Keratinocyte (primary cell): ENCODE results near the gene AGR2. TPM values are rescaled to one million over a fixed set of nuclear protein-coding genes. Genes with fewer than 3 reads are reported as not detected.

Experiments used
- DNase-seq: peaks from one replicate; pipeline ENCODE4 v3.0.0-alpha.2; 2011; ENCODE audit warnings: low read depth, missing footprints, low spot score
- FAIRE-seq: peaks from 2 replicates; lab custom pipeline; 2011; peaks lifted over from hg19 to GRCh38; lab: Jason Lieb, UNC
- H2AFZ ChIP-seq: 2 replicates; pipeline ENCODE4 v1.6.0; 2012; ENCODE audit warnings: low read length, control low read depth, inconsistent platforms; ENCODE audit not compliant: control insufficient read depth
- H3K27ac ChIP-seq: 2 replicates; pipeline ENCODE4 v1.5.1; 2011; ENCODE audit warnings: low read length; ENCODE audit not compliant: control insufficient read depth, insufficient read depth
- H3K27me3 ChIP-seq: 3 replicates; pipeline ENCODE4 v1.6.0; 2011; ENCODE audit warnings: low read length; ENCODE audit not compliant: control insufficient read depth, insufficient read depth; ENCODE audit errors: extremely low read depth
- H3K36me3 ChIP-seq, 2 experiments: 2 replicates in 1 of 2; 3 replicates in 1 of 2; pipeline ENCODE4 v1.5.1; 2011; ENCODE audit warnings: low read length in 2 of 2, mild to moderate bottlenecking in 1 of 2; ENCODE audit not compliant: control insufficient read depth in 2 of 2, insufficient read depth in 2 of 2; ENCODE audit errors: extremely low read depth in 1 of 2
- H3K4me1 ChIP-seq: 3 replicates; pipeline ENCODE4 v1.5.1; 2011; ENCODE audit warnings: low read length; ENCODE audit not compliant: control insufficient read depth, insufficient read depth; ENCODE audit errors: extremely low read depth
- H3K4me2 ChIP-seq: 3 replicates; pipeline ENCODE4 v1.6.0; 2011; ENCODE audit warnings: low read depth, low read length; ENCODE audit not compliant: control insufficient read depth, insufficient read depth; ENCODE audit errors: extremely low read depth
- H3K4me3 ChIP-seq, 3 experiments: fragments of 200-600 bp in 1 of 3; sonication (generic) in 1 of 3; 2 replicates in 2 of 3; 3 replicates in 1 of 3; pipeline ENCODE4 v1.5.1; 2011 to 2016; ENCODE audit warnings: low read length in 3 of 3, mild to moderate bottlenecking in 3 of 3, control low read depth in 2 of 3, inconsistent platforms in 1 of 3, low read depth in 1 of 3, mixed read lengths in 1 of 3, mixed run types in 1 of 3, moderate library complexity in 1 of 3; ENCODE audit not compliant: control insufficient read depth in 2 of 3, insufficient read depth in 2 of 3; ENCODE audit errors: extremely low read depth in 1 of 3
- H3K79me2 ChIP-seq: 2 replicates; pipeline ENCODE4 v1.6.0; 2012; ENCODE audit warnings: low read length; ENCODE audit not compliant: control insufficient read depth, insufficient read depth
- H3K9ac ChIP-seq: 3 replicates; pipeline ENCODE4 v1.6.0; 2011; ENCODE audit warnings: low read length; ENCODE audit not compliant: control insufficient read depth, insufficient read depth; ENCODE audit errors: extremely low read depth
- H3K9me1 ChIP-seq: 3 replicates; pipeline ENCODE4 v1.6.0; 2011; ENCODE audit warnings: low read length; ENCODE audit not compliant: control insufficient read depth, insufficient read depth; ENCODE audit errors: extremely low read depth
- H3K9me3 ChIP-seq: 2 replicates; pipeline ENCODE4 v1.5.1; 2012; ENCODE audit warnings: low read depth, low read length; ENCODE audit not compliant: control insufficient read depth
- H4K20me1 ChIP-seq: 3 replicates; pipeline ENCODE4 v1.6.0; 2011; ENCODE audit warnings: low read length; ENCODE audit not compliant: control insufficient read depth, insufficient read depth; ENCODE audit errors: extremely low read depth
- CTCF ChIP-seq, 3 experiments: IDR thresholded peaks in 1 of 3; conservative IDR thresholded peaks in 1 of 3; optimal IDR thresholded peaks in 1 of 3; 2 replicates in 2 of 3; 3 replicates in 1 of 3; pipeline versions ENCODE3 to v1.5.1; 2011; ENCODE audit warnings: low read length in 3 of 3, mild to moderate bottlenecking in 3 of 3, moderate library complexity in 2 of 3, control low read depth in 1 of 3, inconsistent platforms in 1 of 3; ENCODE audit not compliant: insufficient read depth in 2 of 3; ENCODE audit errors: extremely low read depth in 1 of 3
- EZH2 ChIP-seq: IDR thresholded peaks from one replicate; pipeline ENCODE4 v1.6.1; 2012; ENCODE audit warnings: inconsistent platforms, mild to moderate bottlenecking, low read length, moderate library complexity
- dilution Hi-C: fragments of 300-500 bp; cut with MboI; formaldehyde crosslinking; loops from one replicate; pipeline ENCODE4 v1.7.0; 2020; ENCODE audit warnings: low sequenced_read_pairs; ENCODE audit not compliant: extremely low pct_ligation_motif_present
- polyA plus RNA-seq, 5 experiments: library from polyadenylated mRNA; depleted of rRNA in 3 of 5; stranded (reverse) in 3 of 5; stranded (forward) in 1 of 5; unstranded in 1 of 5; fragments of >200 nt; gene quantifications; 1 replicate in 1 of 5; 2 replicates in 3 of 5; 3 replicates in 1 of 5; pipeline versions ENCODE4 v1.2.1 to v1.2.3, GENCODE V29; 2011 to 2012; ENCODE audit warnings: missing spikeins in 2 of 5, low read depth in 1 of 5, low replicate concordance in 1 of 5

AGR2 gene
- polyA plus RNA-seq, 1 donor (not counting 4 experiments of a cell fraction or from before 2014, with no cell fraction given), result 2.3 TPM

DNA sequence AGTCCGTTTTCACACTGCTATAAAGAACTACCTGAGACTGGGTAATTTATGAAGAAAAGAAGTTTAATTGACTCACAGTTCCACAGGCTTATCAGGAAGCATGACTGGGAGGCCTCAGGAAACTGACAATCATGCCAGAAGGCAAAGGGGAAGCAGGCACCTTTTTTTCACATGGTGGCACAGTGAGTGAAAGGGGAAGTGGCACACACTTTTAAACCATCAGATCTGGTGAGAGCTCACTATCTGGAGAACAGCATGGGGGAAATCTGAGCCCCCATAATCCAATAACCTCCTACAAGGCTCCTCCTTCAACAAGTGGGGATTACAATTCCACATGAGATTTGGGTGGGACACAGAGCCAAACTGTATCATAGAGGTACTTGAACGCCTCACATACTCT is 47.0 kb upstream of the AGR2 start:
- Histone ChIP-seq H3K9me1 (no peaks in the 10 kb centered on the region), H3K9ac (no peak overlapping the region), H3K4me2 (no peak overlapping the region), H3K4me1 (peaks cover 8% of the 10 kb centered on the region), H3K9me3 (no peaks in the 10 kb centered on the region), H2AFZ (no peak overlapping the region), H3K36me3 (no peaks in the 10 kb centered on the region), H3K4me3 (no peak overlapping the region), H3K79me2 (no peaks in the 10 kb centered on the region), H3K27ac (no peak overlapping the region), H4K20me1 (no peaks in the 10 kb centered on the region), H3K27me3 (no peaks in the 10 kb centered on the region)
- FAIRE-seq (no peak), DNase-seq (no peak)
- dilution Hi-C loops, result no loop called here
- TF ChIP-seq CTCF (optimal IDR thresholded peaks at IDR 0.05 in 1 of 3, IDR thresholded peaks at IDR 0.05 in 1 of 3, conservative IDR thresholded peaks at IDR 0.05 in 1 of 3; ENCODE audit: extremely low read depth in 1 of 3, insufficient read depth in 2 of 3, low read length in 3 of 3) (no peak), EZH2 (no peak)

DNA sequence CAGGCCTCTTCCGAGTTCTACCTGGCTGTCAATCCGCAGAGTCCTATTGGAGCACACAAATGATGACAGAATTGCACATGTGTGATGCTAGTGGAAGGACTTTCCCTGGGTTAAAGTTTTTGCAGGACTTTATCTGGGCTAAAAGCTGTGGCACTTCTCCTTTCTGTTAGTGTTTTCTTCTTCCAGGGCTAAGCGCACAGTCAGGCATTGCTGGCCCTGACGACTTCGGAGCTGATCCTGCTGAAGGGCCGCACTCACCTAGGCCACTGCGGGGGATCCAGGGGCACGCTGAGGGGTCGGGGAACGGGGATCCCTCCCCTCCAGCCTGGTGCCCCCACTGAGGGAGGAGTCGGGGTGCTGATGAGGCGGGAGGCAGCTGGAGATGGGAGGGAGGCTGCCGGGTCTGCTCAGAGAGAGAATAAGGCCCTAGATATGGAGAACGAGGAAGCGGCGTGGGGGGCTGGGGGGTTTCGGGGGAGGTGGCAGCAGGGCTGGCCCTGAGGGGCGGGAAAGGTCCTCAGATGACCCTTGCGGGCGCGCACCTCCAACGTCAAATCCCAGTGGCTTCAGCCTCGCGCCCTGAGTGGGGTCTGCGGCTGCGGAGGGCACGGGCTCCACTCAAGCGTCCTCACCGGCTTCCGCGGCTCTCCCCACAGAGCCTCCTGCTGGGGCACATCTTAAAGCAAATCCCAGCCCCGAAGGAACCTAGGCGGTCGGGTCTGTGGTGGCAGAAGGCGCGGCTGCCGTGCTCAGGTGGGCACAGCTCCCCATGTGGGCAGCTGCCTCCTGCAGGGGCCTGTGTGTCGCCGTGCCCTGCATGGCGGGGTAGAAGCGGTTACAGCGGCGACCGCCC is 46.0 kb upstream of the AGR2 start:
- Histone ChIP-seq H3K4me1 (peaks cover 10% of the 10 kb centered on the region), H3K27me3 (no peaks in the 10 kb centered on the region), H3K27ac (no peak overlapping the region), H3K36me3 (no peaks in the 10 kb centered on the region), H3K4me3 (no peak overlapping the region), H3K9me1 (no peaks in the 10 kb centered on the region), H4K20me1 (no peaks in the 10 kb centered on the region), H3K9ac (no peak overlapping the region), H3K9me3 (no peaks in the 10 kb centered on the region), H2AFZ (no peak overlapping the region), H3K4me2 (no peak overlapping the region), H3K79me2 (no peaks in the 10 kb centered on the region)
- TF ChIP-seq CTCF (optimal IDR thresholded peaks at IDR 0.05 in 1 of 3, IDR thresholded peaks at IDR 0.05 in 1 of 3, conservative IDR thresholded peaks at IDR 0.05 in 1 of 3; ENCODE audit: extremely low read depth in 1 of 3, insufficient read depth in 2 of 3, low read length in 3 of 3) (no peak), EZH2 (no peak)
- FAIRE-seq (no peak), DNase-seq (no peak)
- dilution Hi-C loops, result no loop called here
